Erythroblast (primary cell): ENCODE results near the gene NFATC1.

Source experiments
- GATA1 ChIP-seq: IDR thresholded peaks from 2 replicates; pipeline ENCODE4 v1.6.1; 2011; ENCODE audit warnings: low read depth, mild to moderate bottlenecking, control low read depth, low read length, moderate library complexity
- POLR2A ChIP-seq: IDR thresholded peaks from 2 replicates; pipeline ENCODE4 v1.6.1; 2011; ENCODE audit warnings: mild to moderate bottlenecking, low read length

DNA sequence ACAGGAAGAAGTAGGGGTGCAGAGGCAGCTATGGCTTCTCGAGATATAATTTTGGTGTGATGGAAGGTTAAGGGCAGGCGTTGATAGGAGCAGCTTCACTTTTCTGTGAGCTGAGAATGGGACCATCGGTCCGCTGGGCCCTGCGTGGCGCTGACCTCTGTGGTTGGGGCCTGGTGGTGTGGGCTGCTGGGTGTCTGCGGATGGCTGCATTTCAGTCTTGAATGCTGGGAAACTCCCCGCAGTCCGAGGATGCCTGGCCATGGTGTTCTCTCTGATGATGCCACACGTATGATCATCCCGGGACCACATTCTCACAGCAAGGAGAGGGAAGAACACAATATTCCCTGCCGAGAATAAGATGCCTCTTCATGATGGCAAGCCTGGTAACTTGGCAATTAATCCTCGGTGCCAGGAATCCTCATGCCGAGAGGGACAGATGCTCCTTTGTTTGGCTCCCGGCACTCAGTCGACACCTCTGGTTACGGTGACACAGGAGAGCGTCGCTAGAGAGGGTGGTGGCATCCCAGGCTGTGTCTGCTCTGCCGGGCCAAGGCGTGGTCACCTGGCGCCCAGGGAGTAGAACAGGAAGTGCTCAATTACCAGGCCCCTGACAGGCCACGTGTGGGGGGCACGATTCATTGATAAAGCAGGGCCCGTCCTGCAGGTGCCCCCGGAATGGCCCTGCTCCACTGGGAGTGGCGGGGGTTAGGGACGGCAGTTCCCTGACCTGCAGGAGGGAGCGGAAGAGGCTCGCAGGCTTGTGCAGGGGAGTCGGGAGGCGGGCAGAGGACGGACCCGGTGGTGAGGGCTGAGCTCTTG, 164.5 kb downstream of the NFATC1 start:
- TF ChIP-seq POLR2A (no peak), GATA1 (no peak)
